HG03571 (cell line): ENCODE data around the gene PACC1.
"Not testable (repeated sequence)": the region's sequence is repeated elsewhere in the genome, so short reads cannot be mapped to it uniquely, and the experiment has no call there.

Source experiments
- ATAC-seq: cut with Tn5 transposase; IDR thresholded peaks from one replicate; pipeline ENCODE4 v1.9.1; 2021; ENCODE audit not compliant: unreplicated experiment

Gene PACC1

GRCh38 chr1:212397171-212397570 lies 17.5 kb downstream of the PACC1 start:
- ATAC-seq: no peak

- no peak for ATAC-seq
These were observed 18.0 kb downstream of the PACC1 start for GRCh38 chr1:212396638-212397037.

GRCh38 chr1:212395678-212396437 lies 18.8 kb downstream of the PACC1 start:
- not testable (repeated sequence) for ATAC-seq

GRCh38 chr1:212388985-212389716 lies 25.5 kb downstream of the PACC1 start:
- no peak for ATAC-seq

GRCh38 chr1:212386029-212386428 lies 28.7 kb downstream of the PACC1 start:
- ATAC-seq: no peak

GRCh38 chr1:212381397-212382035 lies 33.2 kb downstream of the PACC1 start:
- no peak for ATAC-seq

GRCh38 chr1:212379366-212379765 lies 35.3 kb downstream of the PACC1 start:
- ATAC-seq: no peak

GRCh38 chr1:212377644-212378043 lies 37.0 kb downstream of the PACC1 start:
- ATAC-seq: no peak

GRCh38 chr1:212375986-212376385 lies 38.7 kb downstream of the PACC1 start:
- no peak for ATAC-seq

- ATAC-seq: peak; percentile 74
These were observed 46.6 kb downstream of the PACC1 start for GRCh38 chr1:212368073-212368484.

GRCh38 chr1:212367474-212368072 lies 47.1 kb downstream of the PACC1 start:
- peak; percentile 40 for ATAC-seq

- ATAC-seq: no peak
These were observed 47.8 kb downstream of the PACC1 start for GRCh38 chr1:212366901-212367300.

GRCh38 chr1:212364985-212365384 lies 49.7 kb downstream of the PACC1 start:
- ATAC-seq: no peak

GRCh38 chr1:212359794-212360479 lies 54.7 kb downstream of the PACC1 start:
- no peak for ATAC-seq

- no peak for ATAC-seq
These were observed 59.3 kb downstream of the PACC1 start for GRCh38 chr1:212355230-212355969.

- ATAC-seq: no peak
These were observed 60.2 kb downstream of the PACC1 start for GRCh38 chr1:212354464-212354863.

- ATAC-seq: no peak
These were observed 61.5 kb downstream of the PACC1 start for GRCh38 chr1:212353181-212353580.

GRCh38 chr1:212351588-212352362 lies 62.9 kb downstream of the PACC1 start:
- no peak for ATAC-seq

- ATAC-seq: no peak
These were observed 68.1 kb downstream of the PACC1 start for GRCh38 chr1:212346601-212347000.
